HG02798 (cell line): ENCODE data around the gene AKAP9.
"Not testable (repeated sequence)": the region's sequence is repeated elsewhere in the genome, so short reads cannot be mapped to it uniquely, and the experiment has no call there.

Experiments
- ATAC-seq: cut with Tn5 transposase; IDR thresholded peaks from one replicate; pipeline ENCODE4 v1.9.1; 2021; ENCODE audit warnings: mild to moderate bottlenecking; ENCODE audit not compliant: unreplicated experiment, poor library complexity

AKAP9 gene

GRCh38 chr7:91944970-91945369, 4.3 kb downstream of the AKAP9 start:
- not testable (repeated sequence) for ATAC-seq

GRCh38 chr7:91945476-91945875, 4.8 kb downstream of the AKAP9 start:
- no peak for ATAC-seq

- no peak for ATAC-seq
These were observed 5.9 kb downstream of the AKAP9 start for GRCh38 chr7:91946549-91946948.

GRCh38 chr7:91947948-91948347, 7.3 kb downstream of the AKAP9 start:
- ATAC-seq: no peak

- ATAC-seq: peak; percentile 46
These were observed 8.8 kb downstream of the AKAP9 start for GRCh38 chr7:91949221-91950009.

- no peak for ATAC-seq
These were observed 13.0 kb downstream of the AKAP9 start for GRCh38 chr7:91953618-91954017.

- not testable (repeated sequence) for ATAC-seq
These were observed 15.8 kb downstream of the AKAP9 start for GRCh38 chr7:91956464-91956863.

- ATAC-seq: no peak
These were observed 16.6 kb downstream of the AKAP9 start for GRCh38 chr7:91957232-91957631.

- no peak for ATAC-seq
These were observed 17.2 kb downstream of the AKAP9 start for GRCh38 chr7:91957823-91958222.

- no peak for ATAC-seq
These were observed 18.4 kb downstream of the AKAP9 start for GRCh38 chr7:91959023-91959422.

GRCh38 chr7:91961816-91962215, 21.2 kb downstream of the AKAP9 start:
- ATAC-seq: no peak

- ATAC-seq: no peak
These were observed 21.8 kb downstream of the AKAP9 start for GRCh38 chr7:91962419-91962818.

- not testable (repeated sequence) for ATAC-seq
These were observed 26.9 kb downstream of the AKAP9 start for GRCh38 chr7:91967513-91967912.

GRCh38 chr7:91973639-91974038, 33.0 kb downstream of the AKAP9 start:
- ATAC-seq: no peak

- ATAC-seq: no peak
These were observed 33.4 kb downstream of the AKAP9 start for GRCh38 chr7:91974066-91974465.

- no peak for ATAC-seq
These were observed 36.1 kb downstream of the AKAP9 start for GRCh38 chr7:91976743-91977142.

GRCh38 chr7:91979590-91979989, 38.9 kb downstream of the AKAP9 start:
- ATAC-seq: no peak

GRCh38 chr7:91982352-91982751, 41.7 kb downstream of the AKAP9 start:
- not testable (repeated sequence) for ATAC-seq

GRCh38 chr7:91988213-91988612, 47.6 kb downstream of the AKAP9 start:
- no peak for ATAC-seq

GRCh38 chr7:91993976-91994375, 53.3 kb downstream of the AKAP9 start:
- peak; percentile 39 for ATAC-seq

- peak; percentile 96 for ATAC-seq
These were observed 54.9 kb downstream of the AKAP9 start for GRCh38 chr7:91995391-91996105.
